IPS DF 19.7 (cell line): ENCODE results near the gene KRTAP10-4.
"Not testable (repeated sequence)": the region's sequence is repeated elsewhere in the genome, so short reads cannot be mapped to it uniquely, and the experiment has no call there.

Experiments
- DNase-seq: peaks from one replicate; pipeline ENCODE4 v3.0.0-alpha.2; 2013; ENCODE audit warnings: low read depth, low spot score

Gene KRTAP10-4

DNA sequence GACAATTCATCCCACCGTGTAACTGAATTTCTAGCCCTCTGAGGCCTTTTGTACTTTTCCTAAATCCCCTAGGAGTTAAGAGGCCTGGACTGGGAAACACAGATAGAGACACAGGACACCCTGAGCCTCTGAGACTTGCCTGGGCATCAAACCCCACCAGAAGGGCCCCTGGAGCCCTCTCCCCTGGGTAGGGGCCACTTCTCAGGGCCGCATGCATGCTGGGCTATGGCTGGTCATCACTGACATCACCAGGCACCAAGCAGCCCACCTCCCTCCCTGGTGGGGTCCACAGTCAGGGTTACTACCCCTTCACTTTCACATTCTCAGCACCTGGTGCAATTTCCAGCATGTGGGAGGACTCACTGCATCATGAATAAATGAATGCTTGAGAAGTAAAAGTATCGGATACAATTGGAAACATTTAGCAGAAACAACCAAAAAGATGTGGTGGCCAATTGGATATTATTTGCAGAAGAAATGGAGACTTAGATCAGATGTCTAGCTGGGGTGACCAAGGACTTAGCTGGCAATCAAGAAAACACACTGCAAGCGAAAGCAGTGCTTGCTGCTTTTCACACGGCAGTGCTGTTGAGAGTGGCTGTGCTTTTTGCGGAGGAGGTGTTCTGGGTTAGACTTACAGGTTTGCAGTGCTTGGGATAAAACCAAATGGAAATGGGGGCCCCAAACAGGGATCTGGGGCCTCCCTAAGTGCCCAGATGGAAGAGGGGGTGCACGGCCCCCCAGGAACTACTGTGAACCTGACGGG, 25.9 kb downstream of the KRTAP10-4 start:
- no peak for DNase-seq

DNA sequence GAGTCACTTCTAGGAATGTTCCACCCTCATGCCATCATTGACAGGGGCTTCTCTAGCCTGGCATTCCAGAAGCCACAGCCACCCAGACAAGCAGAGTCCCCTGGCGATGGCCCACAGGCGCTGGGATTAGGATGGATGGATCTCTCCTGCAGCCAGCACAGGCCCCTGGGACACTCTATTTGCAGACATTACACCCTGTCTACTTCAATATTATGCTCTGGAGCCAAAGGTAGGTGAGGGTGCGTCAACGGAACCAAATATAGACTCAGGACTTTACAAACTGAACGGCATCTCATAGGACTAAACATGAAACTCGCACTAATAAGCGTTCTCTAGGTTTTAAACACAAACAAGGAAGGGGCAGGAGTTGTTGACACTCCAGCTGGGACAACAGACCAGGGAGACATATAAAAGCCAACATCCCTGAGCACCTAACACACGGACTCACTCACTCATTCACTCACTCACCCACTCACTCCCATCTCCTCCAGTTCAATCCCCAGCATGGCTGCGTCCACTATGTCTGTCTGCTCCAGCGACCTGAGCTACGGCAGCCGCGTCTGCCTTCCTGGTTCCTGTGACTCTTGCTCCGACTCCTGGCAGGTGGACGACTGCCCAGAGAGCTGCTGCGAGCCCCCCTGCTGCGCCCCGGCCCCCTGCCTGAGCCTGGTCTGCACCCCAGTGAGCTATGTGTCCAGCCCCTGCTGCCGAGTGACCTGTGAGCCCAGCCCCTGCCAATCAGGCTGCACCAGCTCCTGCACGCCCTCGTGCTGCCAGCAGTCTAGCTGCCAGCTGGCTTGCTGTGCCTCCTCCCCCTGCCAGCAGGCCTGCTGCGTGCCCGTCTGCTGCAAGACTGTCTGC, 26.8 kb downstream of the KRTAP10-4 start, which contains the start of gene KRTAP10-7:
KRTAP10-7 (plus strand) TSS at position 480 of the 861 bp plus-strand sequence; CDS start at position 505, 25 bp downstream.
- DNase-seq, result not testable (repeated sequence)

DNA sequence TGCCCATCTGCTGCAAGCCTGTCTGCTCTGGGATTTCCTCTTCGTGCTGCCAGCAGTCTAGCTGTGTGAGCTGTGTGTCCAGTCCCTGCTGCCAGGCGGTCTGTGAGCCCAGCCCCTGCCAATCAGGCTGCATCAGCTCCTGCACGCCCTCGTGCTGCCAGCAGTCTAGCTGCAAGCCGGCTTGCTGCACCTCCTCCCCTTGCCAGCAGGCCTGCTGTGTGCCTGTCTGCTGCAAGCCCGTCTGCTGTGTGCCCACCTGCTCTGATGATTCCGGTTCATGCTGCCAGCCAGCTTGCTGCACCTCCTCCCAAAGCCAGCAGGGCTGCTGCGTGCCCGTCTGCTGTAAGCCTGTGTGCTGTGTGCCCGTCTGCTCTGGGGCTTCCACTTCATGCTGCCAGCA, 27.6 kb downstream of the KRTAP10-4 start:
- not testable (repeated sequence) for DNase-seq

DNA sequence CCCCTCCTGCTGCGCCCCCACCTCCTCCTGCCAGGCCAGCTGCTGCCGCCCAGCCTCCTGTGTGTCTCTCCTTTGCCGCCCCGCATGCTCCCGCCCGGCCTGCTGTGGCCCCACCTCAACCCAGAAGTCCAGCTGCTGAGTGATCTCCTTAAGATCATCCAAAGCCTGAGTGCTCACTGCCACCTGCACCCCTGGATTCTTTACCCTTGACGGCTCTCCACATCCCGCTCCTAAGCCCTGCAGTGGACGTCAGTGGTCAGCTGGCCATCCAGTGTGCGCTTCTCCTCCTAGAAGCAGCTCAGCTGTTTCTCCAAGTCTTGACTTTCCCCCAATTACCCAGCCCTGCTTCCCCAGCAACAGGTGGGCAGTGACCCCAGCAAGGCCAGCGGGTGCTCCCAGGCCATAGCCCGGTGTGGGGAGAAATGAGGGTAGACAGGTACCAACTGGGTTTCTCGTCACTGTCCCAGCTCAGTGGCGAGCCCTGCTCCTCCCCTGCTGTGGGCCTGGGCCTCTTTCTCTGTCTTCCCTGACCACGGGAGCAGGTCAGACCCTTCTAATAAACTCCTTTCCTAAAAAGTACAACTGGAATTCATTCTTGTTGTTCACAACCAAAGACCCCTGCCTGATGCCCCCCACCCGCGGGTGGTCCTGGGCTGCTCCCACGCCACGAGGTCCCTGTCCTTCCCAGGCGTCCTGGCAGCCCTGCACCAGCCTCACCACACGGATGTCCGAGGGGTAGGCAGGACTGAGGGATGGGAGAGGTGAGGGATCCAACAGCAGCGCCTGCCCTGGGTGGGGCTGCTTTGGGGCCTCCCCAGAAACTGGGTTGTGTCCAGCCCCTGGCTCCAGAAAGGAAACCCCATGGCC, 28.3 kb downstream of the KRTAP10-4 start:
- DNase-seq, result no peak

DNA sequence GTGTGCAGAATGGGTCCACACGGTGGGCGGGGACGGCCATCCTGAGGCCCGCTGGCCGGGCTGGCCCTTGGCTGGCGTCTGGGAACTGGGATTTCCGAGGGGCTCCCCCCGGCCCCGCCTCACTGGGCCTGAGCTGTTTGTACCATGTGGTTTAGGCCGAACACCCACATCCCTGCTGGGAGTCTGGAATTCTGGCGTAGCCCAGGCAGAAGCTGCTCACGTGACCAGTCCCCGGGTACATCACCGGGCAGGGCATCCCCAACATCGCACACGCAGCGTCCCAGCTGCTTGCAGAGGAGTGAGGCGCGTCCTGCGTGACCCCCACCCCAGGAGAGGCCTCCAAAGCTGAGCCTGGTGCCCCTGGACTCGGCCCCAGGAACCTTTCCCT, 28.9 kb downstream of the KRTAP10-4 start:
- DNase-seq, result no peak

DNA sequence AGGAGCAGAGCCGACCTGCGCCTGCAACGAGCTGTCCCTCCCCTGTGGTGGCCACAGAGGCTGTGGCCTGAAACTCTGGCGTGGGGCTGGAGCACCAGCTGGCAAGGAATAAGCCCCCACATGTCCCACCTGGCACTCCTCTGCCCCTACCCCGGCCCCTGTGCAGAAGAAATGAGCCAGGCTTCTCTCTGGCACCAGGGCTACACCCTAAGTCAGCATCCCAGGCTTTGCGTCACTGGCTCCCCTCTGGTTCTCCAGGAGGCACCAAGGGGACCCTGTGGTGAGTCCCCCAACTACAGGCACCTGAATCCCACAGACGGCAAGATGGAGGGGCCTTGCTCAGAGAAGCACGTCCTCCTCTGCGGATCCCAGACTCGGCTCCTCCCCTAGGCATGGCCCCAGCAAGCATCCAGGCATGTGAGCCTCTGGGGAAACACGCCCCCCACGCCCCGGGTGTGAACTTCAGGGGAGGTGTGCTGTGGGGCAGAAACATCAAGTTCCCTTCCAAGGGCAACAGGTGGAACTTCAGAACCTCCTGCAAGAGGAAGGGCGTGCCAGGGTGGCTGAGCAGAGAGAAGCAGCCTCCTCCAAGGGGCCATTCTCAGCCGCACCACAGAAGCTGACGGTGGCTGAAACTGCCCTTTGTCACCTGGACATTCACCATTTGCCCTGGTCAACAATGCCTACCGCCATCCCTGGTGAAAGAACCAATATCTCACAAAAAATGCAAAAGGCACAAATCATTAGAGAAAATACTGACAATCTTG, 29.8 kb downstream of the KRTAP10-4 start:
- no peak for DNase-seq

DNA sequence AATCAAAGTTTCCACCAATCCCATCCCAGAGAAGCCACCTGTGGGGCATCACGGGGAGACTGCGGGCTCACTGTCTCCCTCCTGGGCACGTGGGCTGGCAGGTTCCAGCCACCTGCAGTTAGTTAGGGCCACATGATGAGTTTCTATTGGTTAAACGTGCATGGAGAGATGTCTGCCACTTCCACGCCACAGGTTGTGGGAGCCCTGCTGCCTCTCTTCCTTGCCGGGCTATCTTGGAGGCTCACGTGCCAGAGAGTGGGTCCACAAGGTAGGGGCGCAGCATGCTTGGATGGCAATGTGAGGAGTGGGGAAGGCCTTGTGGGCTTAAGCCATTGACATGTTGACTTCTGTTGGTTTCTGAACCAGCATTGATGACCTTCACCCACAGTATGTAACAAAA, 30.4 kb downstream of the KRTAP10-4 start:
- no peak for DNase-seq

DNA sequence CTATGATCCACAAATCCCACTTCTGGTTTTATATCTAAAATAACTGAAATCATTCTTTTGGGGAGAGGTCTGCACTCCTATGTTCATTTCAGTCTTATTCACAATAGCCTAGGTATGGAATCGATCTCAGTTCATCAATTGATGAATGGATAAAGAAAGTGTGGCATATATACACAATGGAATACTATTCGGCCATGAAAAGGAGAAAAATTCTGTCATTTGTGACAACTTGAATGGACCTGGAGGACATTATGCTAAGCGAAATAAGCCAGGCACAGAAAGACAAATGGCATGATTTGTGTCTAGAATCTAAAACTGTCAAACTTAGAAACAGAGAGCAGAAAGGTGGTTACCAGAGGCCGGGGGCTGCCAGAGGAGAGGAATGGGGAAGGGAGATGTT, 33.0 kb downstream of the KRTAP10-4 start:
- DNase-seq, result no peak

DNA sequence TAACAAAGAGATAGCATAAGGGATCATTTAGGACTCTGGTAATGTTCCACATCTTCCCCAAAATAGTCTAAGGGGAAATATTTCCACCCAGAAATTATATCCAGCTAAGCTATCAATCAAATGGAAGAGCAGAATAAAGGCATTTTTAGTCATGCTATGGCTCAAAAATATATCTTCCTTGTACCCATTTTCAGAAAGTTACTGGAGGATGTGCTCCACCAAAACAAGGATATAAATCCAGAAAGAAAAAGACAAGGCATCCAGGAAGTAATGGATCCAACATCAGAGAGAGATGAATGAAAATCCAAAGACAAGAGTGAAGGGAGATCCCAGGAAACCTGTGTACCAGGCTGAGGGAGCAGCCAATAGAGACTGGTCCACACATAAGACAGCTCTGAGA, 35.7 kb downstream of the KRTAP10-4 start:
- DNase-seq, result no peak

DNA sequence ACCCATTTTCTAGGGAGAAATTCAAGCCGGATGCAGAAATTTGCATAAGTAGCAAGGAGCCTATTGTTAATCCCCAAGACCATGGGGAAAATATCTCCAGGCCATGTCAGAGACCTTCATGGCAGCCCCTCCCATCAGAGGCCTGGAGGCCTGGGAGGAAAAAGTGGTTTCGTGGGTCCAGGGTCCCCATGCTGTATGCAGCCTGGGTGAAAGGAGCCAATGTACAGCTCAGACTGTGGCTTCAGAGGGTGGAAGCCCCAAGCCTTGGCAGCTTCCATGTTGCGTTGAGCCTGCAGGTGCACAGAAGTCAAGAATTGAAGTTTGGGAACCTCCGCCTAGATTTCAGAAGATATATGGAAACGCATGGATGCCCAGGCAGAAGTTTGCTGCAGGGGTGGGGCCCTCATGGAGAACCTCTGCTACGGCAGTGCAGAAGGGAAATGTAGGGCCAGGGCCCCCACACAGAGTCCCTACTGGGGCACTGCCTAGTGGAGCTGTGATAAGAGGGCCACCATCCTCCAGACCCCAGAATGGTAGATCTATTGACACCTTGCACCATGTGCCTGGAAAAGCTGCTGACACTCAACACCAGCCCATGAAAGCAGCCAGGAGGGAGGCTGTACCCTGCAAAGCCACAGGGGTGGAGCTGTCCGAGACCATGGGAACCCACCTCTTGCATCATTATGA, 36.8 kb downstream of the KRTAP10-4 start:
- DNase-seq, result not testable (repeated sequence)

DNA sequence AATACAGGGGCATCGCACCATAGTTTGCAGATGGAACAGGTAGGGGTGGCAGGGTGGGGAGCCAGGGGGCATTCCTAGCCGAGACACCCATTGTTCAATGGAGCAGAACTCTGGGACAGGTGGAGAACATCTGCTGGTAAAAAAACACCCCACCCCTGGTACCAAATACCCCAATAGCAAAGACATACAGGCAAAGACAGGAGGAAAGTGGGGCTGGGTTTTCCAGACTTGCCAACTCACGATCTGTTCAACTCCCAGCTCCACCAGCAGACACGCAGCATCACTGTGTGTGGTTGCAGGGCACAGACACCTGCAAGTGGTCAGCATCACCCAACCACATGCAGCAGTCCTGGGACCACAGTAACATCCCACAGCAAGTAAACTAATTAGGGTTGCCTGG, 38.0 kb downstream of the KRTAP10-4 start:
- DNase-seq, result no peak

DNA sequence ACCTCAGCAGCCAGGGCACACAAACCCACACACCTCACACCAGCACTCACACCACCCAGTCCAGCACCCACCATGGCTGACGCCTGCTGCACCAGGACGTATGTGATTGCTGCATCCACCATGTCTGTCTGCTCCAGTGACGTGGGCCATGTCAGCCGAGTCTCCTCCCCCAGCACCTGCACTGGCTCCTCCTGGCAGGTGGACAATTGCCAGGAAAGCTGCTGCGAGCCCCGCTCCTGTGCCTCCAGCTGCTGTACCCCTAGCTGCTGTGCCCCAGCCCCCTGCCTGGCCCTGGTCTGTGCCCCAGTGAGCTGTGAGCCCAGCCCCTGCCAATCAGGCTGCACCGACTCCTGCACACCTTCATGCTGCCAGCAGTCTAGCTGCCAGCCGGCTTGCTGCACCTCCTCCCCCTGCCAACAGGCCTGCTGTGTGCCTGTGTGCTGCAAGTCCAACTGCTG, 38.5 kb downstream of the KRTAP10-4 start, which contains the start of gene KRTAP10-8:
KRTAP10-8 (plus strand) TSS at position 51 of the 458 bp plus-strand sequence; CDS start at position 73, 22 bp downstream.
- DNase-seq, result no peak

DNA sequence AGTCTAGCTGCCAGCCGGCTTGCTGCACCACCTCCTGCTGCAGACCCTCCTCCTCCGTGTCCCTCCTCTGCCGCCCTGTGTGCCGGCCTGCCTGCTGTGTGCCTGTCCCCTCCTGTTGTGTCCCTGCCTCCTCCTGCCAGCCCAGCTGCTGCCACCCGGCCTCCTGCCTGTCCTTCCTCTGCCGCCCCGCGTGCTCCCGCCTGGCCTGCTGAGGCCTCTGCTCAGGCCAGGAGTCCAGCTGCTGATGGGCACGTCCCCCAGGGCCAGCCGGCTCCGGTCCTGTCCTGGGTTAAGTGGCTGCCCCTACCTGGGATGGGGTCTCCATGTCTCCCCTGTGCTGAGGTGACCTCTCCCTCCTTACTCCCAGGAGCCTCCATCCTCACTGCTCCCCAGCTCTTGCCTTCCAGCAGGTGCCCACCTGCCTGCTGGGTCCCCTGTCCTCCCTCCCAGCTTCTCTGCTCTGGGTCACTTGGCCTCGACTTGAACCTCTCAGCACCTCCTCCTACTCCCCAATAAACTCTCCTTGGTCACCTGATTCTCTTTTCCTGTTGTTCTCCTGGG, 39.2 kb downstream of the KRTAP10-4 start:
- no peak for DNase-seq

DNA sequence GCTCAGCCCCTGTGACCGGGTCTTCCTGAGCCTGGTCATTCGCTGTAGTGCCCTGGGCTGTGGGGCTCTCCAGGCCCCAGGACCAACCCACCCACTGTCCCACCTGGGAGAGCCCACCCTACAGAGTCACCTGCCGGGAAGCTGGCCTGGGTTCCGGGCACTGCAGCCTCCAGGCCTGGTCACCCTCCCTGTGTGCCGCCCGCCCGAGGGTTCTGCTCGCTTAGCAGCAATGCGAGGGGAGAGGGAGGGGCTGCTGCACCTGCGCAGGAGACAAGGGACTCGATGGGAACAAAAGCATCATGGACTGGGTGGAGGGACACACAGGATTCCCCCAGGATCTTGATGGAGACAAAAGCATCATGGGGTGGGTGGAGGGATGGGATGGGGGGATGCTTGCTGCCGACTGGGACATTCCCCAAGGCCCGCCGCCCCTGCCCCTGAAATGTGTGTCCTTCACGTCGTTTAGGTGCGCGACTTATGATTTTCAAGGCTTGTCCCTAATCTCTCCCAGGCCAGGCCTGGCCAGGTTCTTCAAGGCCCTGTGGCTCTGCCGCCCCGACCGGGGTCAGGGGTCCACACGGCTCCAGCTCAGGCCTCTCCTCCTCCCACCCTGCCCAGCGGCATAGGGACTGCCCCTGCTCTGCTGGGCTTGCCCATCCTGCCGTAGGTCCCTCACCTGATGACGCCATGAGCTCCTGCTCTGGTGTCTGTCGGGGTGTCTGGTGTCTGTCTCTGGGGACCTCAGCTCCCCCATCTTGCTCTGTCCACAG, 40.0 kb downstream of the KRTAP10-4 start:
- DNase-seq, result no peak

DNA sequence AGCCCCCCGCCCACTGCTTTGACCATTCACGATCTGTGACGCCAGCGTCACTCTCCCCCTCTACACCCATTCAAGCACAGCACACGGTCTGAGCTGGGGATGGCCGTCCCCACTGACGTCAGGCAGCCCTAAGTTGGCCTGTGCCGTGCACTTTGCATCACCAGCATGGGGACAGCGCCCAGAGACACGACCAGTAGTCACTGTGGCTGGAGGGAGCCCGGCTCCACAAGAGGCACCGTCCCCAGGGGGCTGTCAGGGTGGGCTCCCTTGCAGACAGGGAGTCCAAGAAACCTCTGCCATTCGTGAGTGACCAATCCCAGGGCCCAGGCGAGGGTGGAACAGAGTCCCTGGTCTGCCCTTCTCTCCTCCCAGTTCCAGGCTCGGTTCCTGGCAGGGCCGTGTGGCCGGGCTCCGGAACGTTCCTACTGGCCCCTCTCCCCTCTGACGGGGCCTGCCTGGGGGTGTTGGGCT, 40.7 kb downstream of the KRTAP10-4 start:
- no peak for DNase-seq

DNA sequence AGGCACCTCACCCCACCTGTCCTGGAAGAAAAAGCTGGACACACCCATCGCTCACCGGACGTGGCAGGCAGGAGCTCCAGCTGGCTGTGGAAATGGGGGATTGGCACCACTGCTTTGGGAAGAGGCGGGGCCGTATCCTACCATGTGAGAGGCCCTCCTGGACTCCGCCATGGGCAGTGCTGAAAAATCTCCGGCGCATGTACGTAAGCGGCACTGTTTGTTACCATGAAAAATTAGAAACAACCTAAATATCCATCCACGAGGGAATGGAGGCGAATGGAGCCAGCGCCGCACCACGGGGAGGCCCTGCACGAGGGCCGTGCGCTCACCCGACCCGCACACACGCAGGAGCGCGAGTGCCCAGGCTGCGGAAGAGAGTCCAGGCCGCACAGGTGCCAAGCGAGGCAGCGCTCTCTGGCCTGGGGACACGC, 41.4 kb downstream of the KRTAP10-4 start:
- no peak for DNase-seq

DNA sequence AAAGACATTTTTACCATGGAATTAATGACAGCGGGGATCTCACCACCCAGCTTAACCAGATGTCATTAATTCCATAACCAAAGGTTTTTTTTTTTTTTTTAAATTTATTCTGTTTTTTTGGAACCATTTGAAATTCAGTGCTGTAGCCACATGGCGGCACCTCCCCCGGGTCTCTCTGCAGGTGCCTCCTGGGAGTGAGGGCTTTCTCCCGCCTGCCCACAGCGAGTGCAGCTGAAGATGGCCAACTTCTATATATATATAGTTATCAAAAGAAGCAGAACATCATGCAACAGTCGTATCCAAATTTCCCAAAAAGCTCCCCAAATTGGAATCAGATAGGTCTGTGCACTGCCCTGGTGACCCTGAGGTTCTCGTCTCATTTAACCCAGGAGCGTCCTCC, 41.9 kb downstream of the KRTAP10-4 start:
- DNase-seq, result no peak

DNA sequence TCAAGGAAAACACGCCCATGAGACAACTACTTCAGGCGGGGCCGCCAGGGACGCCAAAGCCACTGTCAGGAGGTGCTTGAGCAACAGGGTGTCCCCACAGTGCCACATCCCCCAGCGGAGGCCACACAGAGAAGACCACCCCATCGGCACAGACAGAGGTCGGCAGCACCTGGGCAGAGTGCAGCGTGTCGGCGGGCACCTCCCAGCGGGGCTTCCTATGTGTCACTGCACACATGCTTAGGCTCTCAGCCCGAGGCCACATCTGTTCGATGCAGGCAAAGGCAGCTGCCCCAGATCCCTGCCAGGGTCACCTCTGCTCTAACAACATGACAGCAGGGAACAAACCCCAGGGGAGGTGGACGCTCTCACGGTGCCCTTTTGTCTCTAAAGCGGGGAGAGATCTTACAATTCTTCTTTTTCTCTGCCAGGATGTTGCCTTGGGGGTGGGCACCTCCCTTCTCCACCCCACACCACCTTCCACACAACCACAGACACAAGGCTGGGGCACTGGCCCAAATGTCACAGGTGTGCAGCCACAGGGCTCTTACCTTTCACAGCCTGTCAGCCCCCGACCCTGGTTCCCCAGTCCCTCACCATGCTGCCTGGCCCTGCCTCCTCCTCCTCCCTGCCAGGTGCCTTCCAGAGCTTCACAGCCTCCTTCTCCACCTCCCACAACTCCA, 42.5 kb downstream of the KRTAP10-4 start:
- DNase-seq, result no peak
